ENCODE measurements around the gene MYBPHL. TPM values are rescaled to one million over a fixed set of nuclear protein-coding genes. Genes with fewer than 3 reads are reported as not detected.

The MYBPHL gene
- total and polyA plus RNA-seq, 8 donors, result 0.45 TPM; not detected in 7

GRCh38 chr1:109261006-109261405, 45.8 kb downstream of the MYBPHL start:
- Histone ChIP-seq H3K4me3 (no peak overlapping the region), H3K36me3 (peaks cover 0 to 44% (median 24%) of the 10 kb centered on the region in 4 donors), H3K4me1 (peaks cover 0 to 14% (median 7%) of the 10 kb centered on the region in 4 donors), H3K27ac (no peak overlapping the region), H3K27me3 (no peaks in the 10 kb centered on the region), H3K9me3 (no peaks in the 10 kb centered on the region)
- TF ChIP-seq EP300 (IDR thresholded peaks at IDR 0.05), result no peak
- no peak for TF ChIP-seq POLR2A (IDR thresholded peaks at IDR 0.05)
- no peak for TF ChIP-seq CTCF (IDR thresholded peaks at IDR 0.05)
- no peak for DNase-seq
- intact Hi-C loops (cut with DNase I; ENCODE audit: low total_unique reads), result loop anchor here (5.0 kb wide), 1 partner anchor 141 kb away; no protein-coding TSS in a partner anchor
- WGBS, 5 donors, result 87 to 94% (median 92%) methylated on average over 14 to 16 of the region's 16 CpGs

DNA sequence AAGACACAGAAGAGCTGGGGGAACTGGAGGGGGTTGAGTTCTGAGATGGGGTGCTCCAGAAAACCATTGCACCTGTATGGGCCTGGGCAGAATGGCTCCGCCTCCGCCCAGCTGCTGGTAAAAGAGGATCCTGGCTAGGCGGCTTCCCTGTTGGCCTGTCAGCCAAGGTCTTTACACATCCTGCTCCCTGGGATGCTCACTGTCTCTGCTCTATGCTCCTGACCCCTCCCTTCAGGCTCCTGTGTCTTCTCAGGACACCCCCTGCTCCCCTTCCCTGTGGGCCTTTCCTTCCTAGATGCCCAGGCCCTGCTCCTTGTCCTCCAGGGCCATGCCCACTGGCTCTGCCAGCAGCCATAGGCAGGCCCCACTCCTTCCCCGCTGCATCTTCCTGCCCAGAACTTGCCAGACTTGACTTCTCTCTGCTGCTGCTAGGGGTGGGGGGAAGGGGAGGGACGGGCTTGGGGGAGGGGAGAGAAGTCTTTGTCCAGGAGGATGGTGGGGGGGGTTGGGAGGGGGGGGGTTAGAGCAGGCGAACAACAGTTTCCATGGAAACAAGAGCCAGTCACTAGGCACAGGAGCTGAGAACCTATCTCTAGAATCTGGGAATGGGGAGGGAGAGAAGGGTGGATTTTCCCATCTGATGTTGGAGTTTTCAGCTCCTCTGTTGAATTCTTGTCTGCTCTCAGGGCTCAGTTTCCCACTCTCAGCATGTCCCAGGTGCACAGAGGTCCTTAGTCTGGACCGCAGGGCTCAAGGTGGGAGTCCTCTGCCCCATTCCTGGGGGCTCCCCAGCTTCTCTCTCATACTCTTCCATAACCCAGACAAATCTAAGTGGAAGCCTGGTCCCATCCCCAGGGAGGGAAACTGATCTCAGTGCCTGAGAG, 46.9 kb downstream of the MYBPHL start:
- Histone ChIP-seq H3K36me3 (peaks cover 0 to 34% (median 19%) of the 10 kb centered on the region in 4 donors), H3K4me3 (no peak overlapping the region), H3K4me1 (peaks cover 1 to 22% (median 15%) of the 10 kb centered on the region in 4 donors), H3K27me3 (no peaks in the 10 kb centered on the region), H3K9me3 (no peaks in the 10 kb centered on the region), H3K27ac (no peak overlapping the region)
- DNase-seq, result no peak
- no peak for TF ChIP-seq POLR2A (IDR thresholded peaks at IDR 0.05)
- no peak for TF ChIP-seq EP300 (IDR thresholded peaks at IDR 0.05)
- no peak for TF ChIP-seq POLR2AphosphoS5 (IDR thresholded peaks at IDR 0.05)
- no peak for TF ChIP-seq CTCF (IDR thresholded peaks at IDR 0.05)
- 73 to 90% (median 82%) methylated on average over 6 to 7 of the region's 7 CpGs for WGBS, 5 donors
- intact Hi-C loops (cut with DNase I; ENCODE audit: low total_unique reads), result loop anchor here (5.0 kb wide), 1 partner anchor 142 kb away; no protein-coding TSS in a partner anchor

DNA sequence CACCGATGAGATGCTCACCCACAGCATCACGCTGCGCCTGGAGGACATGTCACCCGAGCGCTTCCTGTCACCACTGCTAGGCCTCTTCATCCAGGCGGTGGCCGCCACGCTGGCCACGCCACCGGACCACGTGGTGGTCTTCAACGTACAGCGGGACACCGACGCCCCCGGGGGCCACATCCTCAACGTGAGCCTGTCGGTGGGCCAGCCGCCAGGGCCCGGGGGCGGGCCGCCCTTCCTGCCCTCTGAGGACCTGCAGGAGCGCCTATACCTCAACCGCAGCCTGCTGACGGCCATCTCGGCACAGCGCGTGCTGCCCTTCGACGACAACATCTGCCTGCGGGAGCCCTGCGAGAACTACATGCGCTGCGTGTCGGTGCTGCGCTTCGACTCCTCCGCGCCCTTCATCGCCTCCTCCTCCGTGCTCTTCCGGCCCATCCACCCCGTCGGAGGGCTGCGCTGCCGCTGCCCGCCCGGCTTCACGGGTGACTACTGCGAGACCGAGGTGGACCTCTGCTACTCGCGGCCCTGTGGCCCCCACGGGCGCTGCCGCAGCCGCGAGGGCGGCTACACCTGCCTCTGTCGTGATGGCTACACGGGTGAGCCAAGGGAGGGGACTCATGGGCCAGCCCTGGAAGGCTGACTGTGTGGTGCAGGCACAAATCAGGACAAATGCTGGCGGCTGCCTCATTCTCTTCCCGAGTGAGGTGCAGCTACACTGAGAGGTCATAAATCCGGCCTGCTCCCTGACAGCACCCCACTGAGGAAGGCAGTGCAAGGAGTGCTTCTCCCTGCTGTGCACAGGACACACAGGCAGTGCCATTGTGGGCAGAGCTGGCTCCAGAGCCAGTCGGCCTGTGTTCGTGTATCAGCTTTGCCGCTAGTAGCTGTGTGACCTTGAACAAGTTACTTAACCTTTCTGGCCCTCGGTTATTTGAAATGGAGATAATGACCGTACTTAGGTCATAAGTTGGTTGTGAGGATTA, 48.0 kb downstream of the MYBPHL start:
- Histone ChIP-seq H3K27ac (no peak overlapping the region), H3K9me3 (no peaks in the 10 kb centered on the region), H3K27me3 (no peaks in the 10 kb centered on the region), H3K36me3 (peaks cover 0 to 34% (median 17%) of the 10 kb centered on the region in 4 donors), H3K4me1 (peaks cover 13 to 27% (median 23%) of the 10 kb centered on the region in 4 donors), H3K4me3 (no peak overlapping the region)
- WGBS, 5 donors, result 90 to 91% (median 91%) methylated on average over 40 to 69 of the region's 69 CpGs
- intact Hi-C loops (cut with DNase I; ENCODE audit: low total_unique reads), result no loop called here
- no peak for DNase-seq
- TF ChIP-seq POLR2AphosphoS5 (IDR thresholded peaks at IDR 0.05) (no peak), POLR2A (IDR thresholded peaks at IDR 0.05) (no peak), CTCF (IDR thresholded peaks at IDR 0.05) (no peak), EP300 (IDR thresholded peaks at IDR 0.05) (no peak)
